ENCODE results near the gene CHTOP. TPM values are rescaled to one million over a fixed set of nuclear protein-coding genes. Genes with fewer than 3 reads are reported as not detected.

The CHTOP gene
- total and polyA plus RNA-seq, 3 donors from 2014 or later = 86.1 to 101 (median 87.8) TPM

GRCh38 chr1:153602749-153603148 lies 31.1 kb upstream of the CHTOP start:
- no peak for TF ChIP-seq POLR2A (IDR thresholded peaks at IDR 0.05)
- TF ChIP-seq, protein P1, sequence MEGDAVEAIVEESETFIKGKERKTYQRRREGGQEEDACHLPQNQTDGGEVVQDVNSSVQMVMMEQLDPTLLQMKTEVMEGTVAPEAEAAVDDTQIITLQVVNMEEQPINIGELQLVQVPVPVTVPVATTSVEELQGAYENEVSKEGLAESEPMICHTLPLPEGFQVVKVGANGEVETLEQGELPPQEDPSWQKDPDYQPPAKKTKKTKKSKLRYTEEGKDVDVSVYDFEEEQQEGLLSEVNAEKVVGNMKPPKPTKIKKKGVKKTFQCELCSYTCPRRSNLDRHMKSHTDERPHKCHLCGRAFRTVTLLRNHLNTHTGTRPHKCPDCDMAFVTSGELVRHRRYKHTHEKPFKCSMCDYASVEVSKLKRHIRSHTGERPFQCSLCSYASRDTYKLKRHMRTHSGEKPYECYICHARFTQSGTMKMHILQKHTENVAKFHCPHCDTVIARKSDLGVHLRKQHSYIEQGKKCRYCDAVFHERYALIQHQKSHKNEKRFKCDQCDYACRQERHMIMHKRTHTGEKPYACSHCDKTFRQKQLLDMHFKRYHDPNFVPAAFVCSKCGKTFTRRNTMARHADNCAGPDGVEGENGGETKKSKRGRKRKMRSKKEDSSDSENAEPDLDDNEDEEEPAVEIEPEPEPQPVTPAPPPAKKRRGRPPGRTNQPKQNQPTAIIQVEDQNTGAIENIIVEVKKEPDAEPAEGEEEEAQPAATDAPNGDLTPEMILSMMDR (IDR thresholded peaks at IDR 0.05) = no peak
- 90 to 94% methylated on average over 6 of the region's 6 CpGs for WGBS, 2 donors
- Histone ChIP-seq H3K27ac (no peak overlapping the region), H3K9me3 (no peaks in the 10 kb centered on the region), H3K27me3 (no peaks in the 10 kb centered on the region), H3K4me1 (peaks cover 3% of the 10 kb centered on the region), H3K36me3 (ENCODE audit: low read depth, missing control alignments) (no peaks in the 10 kb centered on the region), H3K4me3 (no peak overlapping the region)
- DNase-seq = no peak
- intact Hi-C loops (cut with DNase I; ENCODE audit: low total_unique reads) = no loop called here

DNA sequence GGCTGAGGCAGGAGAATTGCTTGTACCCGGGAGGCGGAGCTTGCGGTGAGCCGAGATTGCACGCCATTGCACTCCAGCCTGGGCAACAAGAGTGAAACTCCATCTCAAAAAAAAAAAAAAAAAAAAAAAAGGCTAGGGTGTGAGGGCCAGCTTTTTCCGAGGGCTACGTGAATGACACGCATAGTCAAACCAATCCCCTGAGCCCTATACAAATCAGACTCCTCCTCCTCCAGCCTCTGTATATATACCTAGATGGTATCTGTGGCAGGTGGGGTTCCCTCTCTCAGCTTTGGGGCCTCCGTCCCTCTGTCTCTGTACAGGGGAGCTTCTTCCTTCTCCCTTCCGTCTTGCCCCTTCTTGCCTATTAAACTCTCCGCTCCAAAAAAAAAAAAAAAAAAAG lies 27.7 kb upstream of the CHTOP start:
- DNase-seq = no peak
- intact Hi-C loops (cut with DNase I; ENCODE audit: low total_unique reads) = no loop called here
- Histone ChIP-seq H3K9me3 (no peaks in the 10 kb centered on the region), H3K4me3 (no peak overlapping the region), H3K4me1 (peaks cover 36% of the 10 kb centered on the region), H3K36me3 (ENCODE audit: low read depth, missing control alignments) (no peaks in the 10 kb centered on the region), H3K27ac (no peak overlapping the region), H3K27me3 (no peaks in the 10 kb centered on the region)
- 80 to 91% methylated on average over 11 of the region's 11 CpGs for WGBS, 2 donors
- TF ChIP-seq, protein P1 (IDR thresholded peaks at IDR 0.05) = no peak

GRCh38 chr1:153607381-153607780 lies 26.5 kb upstream of the CHTOP start:
- DNase-seq = no peak
- intact Hi-C loops (cut with DNase I; ENCODE audit: low total_unique reads) = no loop called here
- H3K27me3 ChIP-seq = no peaks in the 10 kb centered on the region
- H3K36me3 ChIP-seq (ENCODE audit: low read depth, missing control alignments) = no peaks in the 10 kb centered on the region
- H3K9me3 ChIP-seq = no peaks in the 10 kb centered on the region
- TF ChIP-seq, protein P1 (IDR thresholded peaks at IDR 0.05) = no peak
- TF ChIP-seq POLR2A (IDR thresholded peaks at IDR 0.05) = no peak
- peaks cover 39% of the 10 kb centered on the region for H3K4me1 ChIP-seq
- H3K27ac ChIP-seq = peak overlapping the region in 1 of 2 donors; percentile 80
- no peak overlapping the region for H3K4me3 ChIP-seq
- 90 to 93% methylated on average over 3 to 8 of the region's 8 CpGs for WGBS, 2 donors

DNA sequence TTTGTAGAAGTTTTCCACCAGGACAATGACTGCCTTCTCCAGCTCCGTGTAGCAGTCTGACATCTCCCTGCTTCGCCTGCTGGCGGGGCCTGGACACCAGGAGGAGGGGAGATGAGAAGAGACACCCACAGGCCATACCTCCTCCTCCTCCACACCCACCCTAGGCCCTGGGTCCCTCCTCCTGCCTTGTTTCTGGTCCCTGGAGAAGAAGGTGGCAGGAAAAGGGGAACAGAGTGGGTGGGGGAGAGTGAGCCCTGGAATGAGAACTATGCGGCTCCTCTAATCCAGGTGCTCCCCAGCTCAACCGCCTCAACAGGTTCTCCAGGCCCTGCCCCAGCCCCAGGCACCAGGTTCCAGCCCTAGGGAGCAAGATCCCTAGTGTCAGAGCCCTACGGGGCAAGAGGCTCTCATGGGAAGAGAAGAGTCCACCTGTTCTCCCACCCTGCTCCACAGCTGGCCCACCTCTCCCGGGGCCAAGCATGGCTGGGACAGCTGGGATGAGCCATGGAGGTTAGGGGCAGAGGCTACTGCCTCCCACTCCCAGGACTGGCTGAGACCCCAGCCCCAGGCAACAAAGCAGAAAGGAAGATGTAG lies 25.7 kb upstream of the CHTOP start:
- no peaks in the 10 kb centered on the region for H3K27me3 ChIP-seq
- peak; percentile 32 for DNase-seq
- H3K36me3 ChIP-seq (ENCODE audit: low read depth, missing control alignments) = no peaks in the 10 kb centered on the region
- no peak overlapping the region for H3K4me3 ChIP-seq
- TF ChIP-seq POLR2A (IDR thresholded peaks at IDR 0.05) = no peak
- TF ChIP-seq, protein P1 (IDR thresholded peaks at IDR 0.05) = no peak
- 63 to 80% methylated on average over 3 to 7 of the region's 7 CpGs for WGBS, 2 donors
- intact Hi-C loops (cut with DNase I; ENCODE audit: low total_unique reads) = no loop called here
- H3K27ac ChIP-seq = peak overlapping the region; percentile 64 to 80
- H3K9me3 ChIP-seq = no peaks in the 10 kb centered on the region
- peaks cover 42% of the 10 kb centered on the region for H3K4me1 ChIP-seq
